HUES48 (cell line): ENCODE results near the gene CNTN4.

Experiments
- H3K27ac ChIP-seq: one replicate; pipeline ENCODE4 v1.7.0; 2013; ENCODE audit warnings: low read depth, low read length, inconsistent platforms
- H3K27me3 ChIP-seq: 2 replicates; pipeline ENCODE4 v1.6.1; 2013; ENCODE audit warnings: mild to moderate bottlenecking, low read length; ENCODE audit not compliant: control insufficient read depth, insufficient read depth
- H3K36me3 ChIP-seq: 2 replicates; pipeline ENCODE4 v1.6.1; 2013; ENCODE audit warnings: low read length; ENCODE audit not compliant: control insufficient read depth, insufficient read depth
- H3K4me1 ChIP-seq: 2 replicates; pipeline ENCODE4 v1.6.1; 2013; ENCODE audit warnings: mild to moderate bottlenecking, low read length; ENCODE audit not compliant: control insufficient read depth, insufficient read depth
- H3K4me3 ChIP-seq: 2 replicates; pipeline ENCODE4 v1.5.1; 2013; ENCODE audit warnings: mild to moderate bottlenecking, low read depth, low read length
- H3K9ac ChIP-seq: 2 replicates; pipeline ENCODE4 v1.6.1; 2013; ENCODE audit warnings: mild to moderate bottlenecking, low read depth, low read length, moderate library complexity
- H3K9me3 ChIP-seq: 2 replicates; pipeline ENCODE4 v1.6.1; 2013; ENCODE audit warnings: low read length; ENCODE audit not compliant: control insufficient read depth, insufficient read depth

The CNTN4 gene

GRCh38 chr3:2343031-2343682 lies 244.5 kb downstream of the CNTN4 start:
- Histone ChIP-seq H3K9ac (no peak overlapping the region), H3K4me1 (peaks cover 5% of the 10 kb centered on the region; the same call in 1 of the 2 replicates), H3K27me3 (no peaks in the 10 kb centered on the region), H3K9me3 (no peaks in the 10 kb centered on the region), H3K4me3 (no peak overlapping the region), H3K36me3 (no peaks in the 10 kb centered on the region), H3K27ac (no peak overlapping the region)

DNA sequence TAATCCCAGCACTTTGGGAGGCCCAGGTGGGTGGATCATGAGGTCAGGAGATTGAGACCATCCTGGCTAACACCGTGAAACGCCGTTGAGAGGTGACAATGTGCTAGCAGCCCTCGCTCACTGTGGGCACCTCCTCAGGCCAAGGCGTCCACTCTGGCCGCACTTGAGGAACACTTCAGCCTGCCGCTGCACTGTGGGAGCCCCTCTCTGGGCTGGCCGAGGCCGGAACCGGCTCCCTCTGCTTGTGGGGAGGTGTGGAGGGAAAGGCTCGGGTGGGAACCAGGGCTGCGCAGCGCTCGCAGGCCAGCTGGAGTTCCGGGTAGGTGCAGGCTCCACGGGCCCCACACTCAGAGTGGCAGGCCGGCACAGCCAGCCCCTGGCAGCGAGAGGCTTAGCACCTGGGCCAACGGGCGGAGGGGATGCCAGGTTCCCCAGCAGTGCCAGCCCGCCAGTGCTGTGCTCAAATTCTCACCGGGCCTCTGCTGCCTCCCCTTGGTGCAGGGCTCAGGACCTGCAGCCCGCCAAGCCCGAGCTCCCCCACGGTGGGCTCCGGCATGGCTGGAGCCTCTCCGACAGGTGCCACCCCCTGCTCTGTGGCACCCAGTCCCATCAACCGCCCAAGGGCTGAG lies 253.6 kb downstream of the CNTN4 start:
- no peak overlapping the region for H3K27ac ChIP-seq
- H3K9me3 ChIP-seq = peaks cover 8% of the 10 kb centered on the region
- H3K4me1 ChIP-seq = peaks cover 36% of the 10 kb centered on the region
- no peak overlapping the region for H3K9ac ChIP-seq
- H3K4me3 ChIP-seq = no peak overlapping the region
- no peaks in the 10 kb centered on the region for H3K36me3 ChIP-seq
- no peaks in the 10 kb centered on the region for H3K27me3 ChIP-seq

GRCh38 chr3:2354702-2355101 lies 256.0 kb downstream of the CNTN4 start:
- Histone ChIP-seq H3K9ac (no peak overlapping the region), H3K36me3 (no peaks in the 10 kb centered on the region), H3K4me3 (no peak overlapping the region), H3K9me3 (peaks cover 8% of the 10 kb centered on the region), H3K27ac (peak overlapping the region; percentile 80), H3K4me1 (peaks cover 25% of the 10 kb centered on the region), H3K27me3 (no peaks in the 10 kb centered on the region)

- Histone ChIP-seq H3K27ac (no peak overlapping the region), H3K4me1 (peaks cover 24% of the 10 kb centered on the region), H3K36me3 (no peaks in the 10 kb centered on the region), H3K4me3 (no peak overlapping the region), H3K9me3 (peaks cover 8% of the 10 kb centered on the region), H3K9ac (no peak overlapping the region), H3K27me3 (no peaks in the 10 kb centered on the region)
Measured at GRCh38 chr3:2356298-2356950, 257.8 kb downstream of the CNTN4 start.

GRCh38 chr3:2360815-2361214 lies 262.1 kb downstream of the CNTN4 start:
- H3K36me3 ChIP-seq = no peaks in the 10 kb centered on the region
- no peak overlapping the region for H3K27ac ChIP-seq
- no peak overlapping the region for H3K4me3 ChIP-seq
- no peaks in the 10 kb centered on the region for H3K9me3 ChIP-seq
- H3K27me3 ChIP-seq = no peaks in the 10 kb centered on the region
- no peak overlapping the region for H3K9ac ChIP-seq
- H3K4me1 ChIP-seq = peaks cover 20% of the 10 kb centered on the region

DNA sequence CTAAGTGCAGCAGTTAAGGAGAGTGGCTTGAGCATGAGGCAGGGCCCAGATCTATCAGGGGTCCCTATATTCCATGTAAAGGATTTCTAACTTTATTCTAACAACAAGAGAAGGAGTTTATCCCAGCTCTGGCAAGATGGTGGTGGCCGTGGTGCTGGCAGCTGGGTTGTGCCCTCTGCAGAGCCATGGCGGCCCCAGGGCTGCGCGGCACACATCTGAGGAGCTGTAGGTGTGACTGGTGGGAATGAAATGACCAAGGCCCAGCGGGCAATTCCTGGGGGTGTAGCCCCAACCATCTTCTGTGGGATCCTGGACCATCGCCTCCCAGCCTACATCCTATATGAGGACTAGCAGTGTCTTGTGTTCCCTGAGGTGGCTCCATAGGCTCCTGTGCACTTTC lies 263.5 kb downstream of the CNTN4 start:
- Histone ChIP-seq H3K27ac (no peak overlapping the region), H3K9me3 (no peaks in the 10 kb centered on the region), H3K36me3 (no peaks in the 10 kb centered on the region), H3K27me3 (no peaks in the 10 kb centered on the region), H3K4me1 (peaks cover 12% of the 10 kb centered on the region), H3K9ac (no peak overlapping the region), H3K4me3 (no peak overlapping the region)

- H3K4me3 ChIP-seq = no peak overlapping the region
- no peaks in the 10 kb centered on the region for H3K27me3 ChIP-seq
- H3K9me3 ChIP-seq = no peaks in the 10 kb centered on the region
- peaks cover 12% of the 10 kb centered on the region for H3K4me1 ChIP-seq
- no peak overlapping the region for H3K9ac ChIP-seq
- no peak overlapping the region for H3K27ac ChIP-seq
- no peaks in the 10 kb centered on the region for H3K36me3 ChIP-seq
Measured at GRCh38 chr3:2363854-2364253, 265.2 kb downstream of the CNTN4 start.

DNA sequence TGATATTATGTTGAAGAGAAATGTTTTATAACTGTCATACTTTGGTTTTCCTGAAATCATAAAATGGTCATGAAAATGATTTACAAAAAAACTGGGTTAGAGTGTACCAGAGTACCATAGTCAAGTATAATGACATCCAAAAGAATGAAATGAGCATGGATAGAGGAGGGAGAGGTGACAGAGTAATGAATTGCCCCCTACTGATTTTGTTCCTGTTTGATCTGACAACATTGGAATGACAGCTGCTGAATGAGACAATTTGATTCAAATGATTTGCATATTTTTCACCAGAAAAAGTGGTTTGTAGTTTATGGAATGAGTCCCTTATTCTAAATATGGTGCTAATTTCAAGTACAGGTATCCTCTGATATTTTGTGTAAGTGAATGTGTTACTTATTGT lies 271.7 kb downstream of the CNTN4 start:
- Histone ChIP-seq H3K9me3 (no peaks in the 10 kb centered on the region), H3K36me3 (no peaks in the 10 kb centered on the region), H3K4me3 (no peak overlapping the region), H3K27me3 (no peaks in the 10 kb centered on the region), H3K27ac (no peak overlapping the region), H3K9ac (no peak overlapping the region), H3K4me1 (peaks cover 16% of the 10 kb centered on the region)

GRCh38 chr3:2372306-2372705 lies 273.6 kb downstream of the CNTN4 start:
- no peaks in the 10 kb centered on the region for H3K27me3 ChIP-seq
- H3K36me3 ChIP-seq = no peaks in the 10 kb centered on the region
- H3K27ac ChIP-seq = no peak overlapping the region
- H3K9ac ChIP-seq = no peak overlapping the region
- H3K9me3 ChIP-seq = no peaks in the 10 kb centered on the region
- H3K4me3 ChIP-seq = no peak overlapping the region
- peaks cover 15% of the 10 kb centered on the region for H3K4me1 ChIP-seq

GRCh38 chr3:2375376-2375775 lies 276.7 kb downstream of the CNTN4 start:
- Histone ChIP-seq H3K4me1 (peaks cover 18% of the 10 kb centered on the region), H3K9me3 (no peaks in the 10 kb centered on the region), H3K4me3 (no peak overlapping the region), H3K27ac (no peak overlapping the region), H3K27me3 (no peaks in the 10 kb centered on the region), H3K36me3 (no peaks in the 10 kb centered on the region), H3K9ac (no peak overlapping the region)

- no peak overlapping the region for H3K27ac ChIP-seq
- H3K4me1 ChIP-seq = peaks cover 15% of the 10 kb centered on the region
- H3K27me3 ChIP-seq = no peaks in the 10 kb centered on the region
- H3K9ac ChIP-seq = no peak overlapping the region
- no peak overlapping the region for H3K4me3 ChIP-seq
- no peaks in the 10 kb centered on the region for H3K9me3 ChIP-seq
- no peaks in the 10 kb centered on the region for H3K36me3 ChIP-seq
Measured at GRCh38 chr3:2377281-2377680, 278.6 kb downstream of the CNTN4 start.
